ENCODE measurements around the gene DEXI. TPM values are rescaled to one million over a fixed set of nuclear protein-coding genes. Genes with fewer than 3 reads are reported as not detected.
A peak's percentile ranks its signal among the peaks of the same experiment; 100 is the strongest.

Gene DEXI
- polyA plus RNA-seq, 3 donors: 4.9 to 10.8 (median 6.8) TPM

DNA sequence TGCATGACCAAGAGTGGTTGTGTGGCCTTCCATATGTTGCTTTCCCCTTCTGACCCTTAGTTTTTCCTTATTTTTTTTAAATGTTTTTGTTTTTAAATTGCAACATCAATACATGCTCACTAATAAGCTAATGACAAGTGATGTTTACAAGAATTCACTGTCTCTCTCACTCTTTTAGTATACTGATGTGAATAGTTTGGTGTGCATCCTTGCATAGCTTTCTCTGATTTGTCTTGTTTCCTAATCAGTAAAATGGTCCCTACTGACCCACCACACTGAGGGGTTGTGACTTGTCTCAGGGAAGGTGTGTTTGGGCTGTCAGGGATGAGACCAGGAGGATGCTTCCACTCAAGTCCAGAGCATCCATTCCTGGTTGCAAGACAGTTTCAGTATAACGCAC, 39.3 kb downstream of the DEXI start:
- Histone ChIP-seq H3K27me3 (ENCODE audit: control insufficient read depth in 2 of 2, insufficient read depth in 2 of 2, low read length in 2 of 2) (no peaks in the 10 kb centered on the region), H3K4me3 (replicated peaks in 1 of 3; ENCODE audit: low read depth in 2 of 3, low read length in 3 of 3) (no peak overlapping the region), H3K4me1 (ENCODE audit: control insufficient read depth in 1 of 2, insufficient read depth in 2 of 2, low read length in 2 of 2) (peaks cover under 1% of the 10 kb centered on the region in 2 donors), H2AFZ (ENCODE audit: insufficient read depth, low read depth, low read length, poor library complexity, severe bottlenecking) (no peak overlapping the region), H4K20me1 (ENCODE audit: insufficient read depth, low read length) (peaks cover 93% of the 10 kb centered on the region), H3K9ac (ENCODE audit: insufficient read depth, low read length, poor library complexity, severe bottlenecking) (no peak overlapping the region), H3K79me2 (ENCODE audit: insufficient read depth, low read length) (peaks cover 29% of the 10 kb centered on the region), H3K4me2 (replicated peaks; ENCODE audit: extremely low read depth, low read length, poor library complexity, severe bottlenecking) (no peak overlapping the region), H3K9me3 (replicated peaks in 1 of 2; ENCODE audit: control insufficient read depth in 1 of 2, insufficient read depth in 1 of 2, low read length in 2 of 2) (peaks cover 3% of the 10 kb centered on the region in 2 donors), H3K36me3 (replicated peaks in 1 of 2; ENCODE audit: control insufficient read depth in 1 of 2, insufficient read depth in 2 of 2, low read length in 2 of 2) (peaks cover 99% of the 10 kb centered on the region in 2 donors), H3K27ac (ENCODE audit: low read depth in 1 of 2, low read length in 2 of 2) (no peak overlapping the region)
- Mint-ChIP-seq H3K4me3 (no peak overlapping the region), H3K27ac (peak overlapping the region in 1 of 7 donors; percentile 60), H3K27me3 (ENCODE audit: low read depth in 3 of 3) (no peaks in the 10 kb centered on the region), H3K36me3 (peaks cover 93 to 98% of the 10 kb centered on the region in 2 donors), H3K9me3 (peaks cover 0 to 7% (median 5%) of the 10 kb centered on the region in 7 donors), H3K4me1 (peaks cover under 1% of the 10 kb centered on the region)
- no peak for DNase-seq
- intact Hi-C loops (cut with micrococcal nuclease): no loop called here
- WGBS (ENCODE audit: insufficient coverage): 88% methylated on average over 1 of the region's 1 CpG
- TF ChIP-seq, protein P1, sequence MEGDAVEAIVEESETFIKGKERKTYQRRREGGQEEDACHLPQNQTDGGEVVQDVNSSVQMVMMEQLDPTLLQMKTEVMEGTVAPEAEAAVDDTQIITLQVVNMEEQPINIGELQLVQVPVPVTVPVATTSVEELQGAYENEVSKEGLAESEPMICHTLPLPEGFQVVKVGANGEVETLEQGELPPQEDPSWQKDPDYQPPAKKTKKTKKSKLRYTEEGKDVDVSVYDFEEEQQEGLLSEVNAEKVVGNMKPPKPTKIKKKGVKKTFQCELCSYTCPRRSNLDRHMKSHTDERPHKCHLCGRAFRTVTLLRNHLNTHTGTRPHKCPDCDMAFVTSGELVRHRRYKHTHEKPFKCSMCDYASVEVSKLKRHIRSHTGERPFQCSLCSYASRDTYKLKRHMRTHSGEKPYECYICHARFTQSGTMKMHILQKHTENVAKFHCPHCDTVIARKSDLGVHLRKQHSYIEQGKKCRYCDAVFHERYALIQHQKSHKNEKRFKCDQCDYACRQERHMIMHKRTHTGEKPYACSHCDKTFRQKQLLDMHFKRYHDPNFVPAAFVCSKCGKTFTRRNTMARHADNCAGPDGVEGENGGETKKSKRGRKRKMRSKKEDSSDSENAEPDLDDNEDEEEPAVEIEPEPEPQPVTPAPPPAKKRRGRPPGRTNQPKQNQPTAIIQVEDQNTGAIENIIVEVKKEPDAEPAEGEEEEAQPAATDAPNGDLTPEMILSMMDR (IDR thresholded peaks at IDR 0.05): no peak

DNA sequence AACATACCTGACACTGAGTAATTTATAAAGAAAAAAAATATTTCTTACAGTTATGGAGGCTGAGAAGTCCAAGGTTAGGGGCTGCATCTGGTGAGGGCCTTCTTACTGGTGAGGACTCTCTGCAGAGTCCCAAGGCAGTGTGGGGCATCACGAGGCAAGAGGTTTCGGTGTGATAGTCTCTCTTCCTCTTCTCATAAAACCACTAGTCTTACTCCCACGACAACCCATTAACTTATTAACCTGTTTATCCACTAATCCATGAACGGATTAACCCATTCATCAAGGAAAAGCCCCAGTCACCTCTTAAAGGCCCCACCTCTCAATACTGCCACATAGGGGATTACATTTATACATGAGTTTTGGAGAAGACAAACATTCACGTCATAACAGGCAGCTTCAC, 45.1 kb downstream of the DEXI start:
- intact Hi-C loops (cut with micrococcal nuclease): loop anchor here (5.0 to 10.0 kb wide), 2 partner anchors 35 to 152 kb away; partner anchors contain the start of gene NUBP1 (in 1 of the 2)
- peak overlapping the region; percentile 6 for H3K9ac ChIP-seq (ENCODE audit: insufficient read depth, low read length, poor library complexity, severe bottlenecking)
- peaks cover 0 to 2% (median 0%) of the 10 kb centered on the region in 7 donors for H3K9me3 Mint-ChIP-seq
- peaks cover 71% of the 10 kb centered on the region for H3K79me2 ChIP-seq (ENCODE audit: insufficient read depth, low read length)
- peak overlapping the region; percentile 50 for H3K4me2 ChIP-seq (replicated peaks; ENCODE audit: extremely low read depth, low read length, poor library complexity, severe bottlenecking)
- peaks cover 61 to 83% of the 10 kb centered on the region in 2 donors for H3K36me3 ChIP-seq (replicated peaks in 1 of 2; ENCODE audit: control insufficient read depth in 1 of 2, insufficient read depth in 2 of 2, low read length in 2 of 2)
- H3K27ac ChIP-seq (ENCODE audit: low read depth in 1 of 2, low read length in 2 of 2): peak overlapping the region; percentile 74 to 77
- H3K4me3 ChIP-seq (replicated peaks in 1 of 3; ENCODE audit: low read depth in 2 of 3, low read length in 3 of 3): peak overlapping the region in 1 of 3 experiments; percentile 55
- H3K27me3 ChIP-seq (ENCODE audit: control insufficient read depth in 2 of 2, insufficient read depth in 2 of 2, low read length in 2 of 2): no peaks in the 10 kb centered on the region
- WGBS (ENCODE audit: insufficient coverage): no CpG with 5 or more reads among the region's 5 CpGs
- H4K20me1 ChIP-seq (ENCODE audit: insufficient read depth, low read length): peaks cover 81% of the 10 kb centered on the region
- H3K4me1 Mint-ChIP-seq: peaks cover 55% of the 10 kb centered on the region
- peak overlapping the region in 1 of 2 donors; percentile 74 for H3K4me3 Mint-ChIP-seq
- H3K27me3 Mint-ChIP-seq (ENCODE audit: low read depth in 3 of 3): peaks cover 0 to 3% (median 0%) of the 10 kb centered on the region in 3 donors
- no peaks in the 10 kb centered on the region for H3K9me3 ChIP-seq (replicated peaks in 1 of 2; ENCODE audit: control insufficient read depth in 1 of 2, insufficient read depth in 1 of 2, low read length in 2 of 2)
- TF ChIP-seq, protein P1 (IDR thresholded peaks at IDR 0.05): no peak
- H3K4me1 ChIP-seq (ENCODE audit: control insufficient read depth in 1 of 2, insufficient read depth in 2 of 2, low read length in 2 of 2): peaks cover 55 to 59% of the 10 kb centered on the region in 2 donors
- peaks cover 75 to 84% of the 10 kb centered on the region in 2 donors for H3K36me3 Mint-ChIP-seq
- H2AFZ ChIP-seq (ENCODE audit: insufficient read depth, low read depth, low read length, poor library complexity, severe bottlenecking): no peak overlapping the region
- peak overlapping the region; percentile 87 to 97 (median 91) for H3K27ac Mint-ChIP-seq
- peak in 2 of 3 donors; percentile 42 to 63 for DNase-seq

Data from CD14-positive monocyte (primary cell).